ENCODE measurements around the gene LMOD3. TPM values are rescaled to one million over a fixed set of nuclear protein-coding genes. Genes with fewer than 3 reads are reported as not detected.

Gene LMOD3
- total and polyA plus RNA-seq, 9 of the 15 experiments (the other 6 are each of a cell fraction or from before 2014, with no cell fraction given) = 0.03 TPM; not detected in 8

- Histone ChIP-seq H3K79me2 (ENCODE audit: control insufficient read depth, insufficient read depth, low read length) (peaks cover 22% of the 10 kb centered on the region), H3K36me3 (ENCODE audit: control insufficient read depth, insufficient read depth, low read length) (no peaks in the 10 kb centered on the region), H4K20me1 (replicated peaks; ENCODE audit: control insufficient read depth, insufficient read depth, low read length) (no peaks in the 10 kb centered on the region), H3K9me1 (ENCODE audit: control insufficient read depth, insufficient read depth, low read length) (no peaks in the 10 kb centered on the region), H3K4me3 (peak within 1 kb of the TSS; percentile 88), H3K9me3 (replicated peaks; ENCODE audit: control insufficient read depth, insufficient read depth, low read depth, low read length) (no peaks in the 10 kb centered on the region), H3K4me2 (ENCODE audit: insufficient read depth, low read length) (peak within 1 kb of the TSS; percentile 93), H3K27ac (ENCODE audit: extremely low read depth, low read depth, low read length) (peak within 1 kb of the TSS; percentile 83), H3K27me3 (ENCODE audit: control insufficient read depth in 2 of 2, insufficient read depth in 2 of 2, low read length in 2 of 2) (no peaks in the 10 kb centered on the region), H3K9ac (ENCODE audit: insufficient read depth in 1 of 2, low read depth in 2 of 2, low read length in 2 of 2) (peak within 1 kb of the TSS; percentile 75 to 94), H3K4me1 (replicated peaks in 1 of 2; ENCODE audit: control insufficient read depth in 2 of 2, insufficient read depth in 2 of 2, low read length in 2 of 2) (peaks cover 9 to 36% of the 10 kb centered on the region in 2 experiments), H2AFZ (ENCODE audit: low read depth, low read length) (peak within 1 kb of the TSS; percentile 95)
- in situ Hi-C loops (cut with MboI) = no loop called here
- CTCF ChIA-PET (ENCODE audit: low intra/inter-chr PET ratio) = no interaction called here
- DNase-seq (ENCODE audit: extremely low read depth in 1 of 4, low spot score in 3 of 4) (peak; percentile 53 to 91 (median 66)), ATAC-seq (peak; percentile 75), FAIRE-seq (peak; percentile 94)
- intact Hi-C loops (cut with micrococcal nuclease) = loop anchor here (2.0 kb wide), 1 partner anchor 72 kb away; the partner anchor contains the start of gene EOGT
- POLR2A ChIA-PET = interaction anchor here (1.0 to 1.2 kb wide), 2 partner anchors 13 to 21 kb away, joined by 3 read pairs; no protein-coding TSS in a partner anchor
- no TSS peak for BruUV-seq (replicated peaks)
- WGBS (ENCODE audit: insufficient coverage, low coverage, missing lambda C conversion rate) = 0% methylated on average over 18 of the region's 32 CpGs
- no peak for TF ChIP-seq MCM7 (IDR thresholded peaks at IDR 0.05)
- no peak for TF ChIP-seq THRB (CRISPR knock-in tag; conservative IDR thresholded peaks at IDR 0.05)
- no peak for TF ChIP-seq ZNF408 (CRISPR knock-in tag; IDR thresholded peaks at IDR 0.05; ENCODE audit: low read depth)
- no peak for TF ChIP-seq ZSCAN29 (IDR thresholded peaks at IDR 0.05)
- TF ChIP-seq BCL6 (CRISPR knock-in tag; IDR thresholded peaks at IDR 0.05) = no peak
- no peak for TF ChIP-seq EZH2 (IDR thresholded peaks at IDR 0.05; ENCODE audit: borderline replicate concordance, low read depth, low read length)
- no peak for TF ChIP-seq CREB3 (tag; conservative IDR thresholded peaks at IDR 0.05; ENCODE audit: low read depth)
- no peak for TF ChIP-seq CBFA2T2 (conservative IDR thresholded peaks at IDR 0.05)
- TF ChIP-seq SMARCA5 (IDR thresholded peaks at IDR 0.05) = no peak
- TF ChIP-seq TSHZ1 (CRISPR knock-in tag; IDR thresholded peaks at IDR 0.05) = no peak
- no peak for TF ChIP-seq SMAD3 (CRISPR knock-in tag; conservative IDR thresholded peaks at IDR 0.05)
- peak; percentile 61 for TF ChIP-seq RBFOX2 (IDR thresholded peaks at IDR 0.05; ENCODE audit: low read depth, low read length)
- no peak for TF ChIP-seq ZNF133 (CRISPR knock-in tag; IDR thresholded peaks at IDR 0.05)
- no peak for TF ChIP-seq MTF1 (CRISPR knock-in tag; IDR thresholded peaks at IDR 0.05; ENCODE audit: borderline replicate concordance)
- no peak; a peak in 2 of 4 replicates for TF ChIP-seq HDAC1 (IDR thresholded peaks at IDR 0.05)
- no peak for TF ChIP-seq RFX7 (CRISPR knock-in tag; IDR thresholded peaks at IDR 0.05)
- no peak for TF ChIP-seq ZBED1 (IDR thresholded peaks at IDR 0.05)
- TF ChIP-seq PHF21A (IDR thresholded peaks at IDR 0.05; ENCODE audit: borderline replicate concordance, low read depth) = no peak
Measured at GRCh38 chr3:69084326-69085167, 37.8 kb downstream of the LMOD3 start, which contains the start of gene ARL6IP5. Gene ARL6IP5, plus strand, starts transcription at chr3:69084937. Its CDS starts 111 bp downstream, at chr3:69085048.

Measured in K562 (cell line).